ENCODE measurements around the gene LAYN. TPM values are rescaled to one million over a fixed set of nuclear protein-coding genes. Genes with fewer than 3 reads are reported as not detected.

The LAYN gene
- total RNA-seq, 1 experiment from 2014 or later = 0.79 TPM

DNA sequence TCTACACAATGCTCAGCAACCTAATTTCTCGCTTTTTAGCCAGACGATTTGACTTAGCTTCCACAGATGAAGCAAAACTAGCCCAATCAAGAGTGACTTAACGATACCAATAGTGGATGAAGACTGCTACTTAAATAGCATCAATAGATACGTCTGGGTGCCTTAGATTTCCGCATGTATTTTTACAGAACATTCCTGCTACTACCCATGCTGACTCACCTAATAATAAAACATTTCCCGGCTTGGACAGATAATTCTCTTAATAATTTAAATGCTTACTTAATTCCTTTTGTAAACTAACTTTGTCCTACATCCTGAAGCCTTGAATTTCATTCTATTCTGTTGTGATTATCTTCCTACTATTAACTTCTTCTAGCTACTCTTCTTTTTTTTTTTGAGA, 5.2 kb upstream of the LAYN start:
- BruUV-seq (replicated peaks) = no TSS peak
- intact Hi-C loops (cut with micrococcal nuclease; ENCODE audit: unreplicated experiment) = no loop called here
- TF ChIP-seq, protein P1, sequence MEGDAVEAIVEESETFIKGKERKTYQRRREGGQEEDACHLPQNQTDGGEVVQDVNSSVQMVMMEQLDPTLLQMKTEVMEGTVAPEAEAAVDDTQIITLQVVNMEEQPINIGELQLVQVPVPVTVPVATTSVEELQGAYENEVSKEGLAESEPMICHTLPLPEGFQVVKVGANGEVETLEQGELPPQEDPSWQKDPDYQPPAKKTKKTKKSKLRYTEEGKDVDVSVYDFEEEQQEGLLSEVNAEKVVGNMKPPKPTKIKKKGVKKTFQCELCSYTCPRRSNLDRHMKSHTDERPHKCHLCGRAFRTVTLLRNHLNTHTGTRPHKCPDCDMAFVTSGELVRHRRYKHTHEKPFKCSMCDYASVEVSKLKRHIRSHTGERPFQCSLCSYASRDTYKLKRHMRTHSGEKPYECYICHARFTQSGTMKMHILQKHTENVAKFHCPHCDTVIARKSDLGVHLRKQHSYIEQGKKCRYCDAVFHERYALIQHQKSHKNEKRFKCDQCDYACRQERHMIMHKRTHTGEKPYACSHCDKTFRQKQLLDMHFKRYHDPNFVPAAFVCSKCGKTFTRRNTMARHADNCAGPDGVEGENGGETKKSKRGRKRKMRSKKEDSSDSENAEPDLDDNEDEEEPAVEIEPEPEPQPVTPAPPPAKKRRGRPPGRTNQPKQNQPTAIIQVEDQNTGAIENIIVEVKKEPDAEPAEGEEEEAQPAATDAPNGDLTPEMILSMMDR (IDR thresholded peaks at IDR 0.05; ENCODE audit: insufficient read depth in 1 of 2, low read depth in 1 of 2, low read length in 1 of 2, severe bottlenecking in 1 of 2, unreplicated experiment in 1 of 2) = no peak

DNA sequence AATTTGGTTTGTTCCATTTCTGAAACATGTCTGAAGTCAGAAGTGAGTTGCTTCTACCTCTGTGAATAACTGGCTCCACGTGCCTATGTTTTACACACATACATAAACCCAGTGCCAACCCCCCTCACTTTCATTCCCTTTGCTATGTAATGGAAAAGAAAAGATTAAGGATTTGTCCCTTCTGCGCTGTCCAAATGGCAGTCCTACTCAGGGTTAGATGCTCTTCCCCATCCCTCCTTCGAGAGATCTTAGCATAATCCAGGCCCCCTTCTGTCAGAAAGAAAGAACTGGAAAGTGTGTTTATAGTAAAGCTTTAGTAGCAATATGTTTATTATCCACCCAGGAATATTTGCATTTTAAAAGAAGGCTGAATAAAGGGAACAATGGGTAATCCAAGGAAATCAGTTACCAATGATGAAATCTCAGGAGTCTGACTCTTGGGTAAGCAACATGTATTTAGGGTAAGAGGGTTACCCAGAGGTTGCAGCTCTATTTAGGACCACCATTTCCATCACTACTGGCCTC, 3.1 kb upstream of the LAYN start:
- BruUV-seq (replicated peaks) = no TSS peak
- no peaks in the 10 kb centered on the region for H3K9me3 ChIP-seq
- Mint-ChIP-seq H3K36me3 (ENCODE audit: insufficient read depth, unreplicated experiment) (no peaks in the 10 kb centered on the region), H3K27me3 (ENCODE audit: insufficient read depth, unreplicated experiment) (no peaks in the 10 kb centered on the region), H3K9me3 (ENCODE audit: unreplicated experiment) (no peaks in the 10 kb centered on the region), H3K4me1 (ENCODE audit: low read depth, unreplicated experiment) (peaks cover 18% of the 10 kb centered on the region), H3K27ac (ENCODE audit: unreplicated experiment) (no peak overlapping the region), H3K4me3 (ENCODE audit: unreplicated experiment) (no peak overlapping the region)
- H3K4me1 ChIP-seq = peaks cover 26% of the 10 kb centered on the region
- CTCF ChIA-PET = no interaction called here
- H3K27me3 ChIP-seq (replicated peaks; ENCODE audit: control insufficient read depth, insufficient read depth, low read length) = no peaks in the 10 kb centered on the region
- H3K4me3 ChIP-seq (ENCODE audit: low read depth, low read length) = no peak overlapping the region
- DNase-seq = no peak
- intact Hi-C loops (cut with micrococcal nuclease; ENCODE audit: unreplicated experiment) = no loop called here
- no peaks in the 10 kb centered on the region for H3K36me3 ChIP-seq (ENCODE audit: control insufficient read depth, insufficient read depth, low read length)
- TF ChIP-seq, protein P1 (IDR thresholded peaks at IDR 0.05; ENCODE audit: insufficient read depth in 1 of 2, low read depth in 1 of 2, low read length in 1 of 2, severe bottlenecking in 1 of 2, unreplicated experiment in 1 of 2) = no peak
- POLR2A ChIA-PET = no interaction called here

More for the DNA sequence above, 5.2 kb upstream of the LAYN start:
- Mint-ChIP-seq H3K4me1 (ENCODE audit: low read depth, unreplicated experiment) (peaks cover 19% of the 10 kb centered on the region), H3K27ac (ENCODE audit: unreplicated experiment) (no peak overlapping the region), H3K27me3 (ENCODE audit: insufficient read depth, unreplicated experiment) (no peaks in the 10 kb centered on the region), H3K4me3 (ENCODE audit: unreplicated experiment) (no peak overlapping the region), H3K36me3 (ENCODE audit: insufficient read depth, unreplicated experiment) (no peaks in the 10 kb centered on the region), H3K9me3 (ENCODE audit: unreplicated experiment) (no peaks in the 10 kb centered on the region)
- Histone ChIP-seq H3K4me3 (ENCODE audit: low read depth, low read length) (no peak overlapping the region), H3K36me3 (ENCODE audit: control insufficient read depth, insufficient read depth, low read length) (no peaks in the 10 kb centered on the region), H3K27me3 (replicated peaks; ENCODE audit: control insufficient read depth, insufficient read depth, low read length) (no peaks in the 10 kb centered on the region), H3K9me3 (no peaks in the 10 kb centered on the region), H3K4me1 (peaks cover 31% of the 10 kb centered on the region)
- ChIA-PET POLR2A (no interaction called here), CTCF (no interaction called here)
- DNase-seq = no peak

DNA sequence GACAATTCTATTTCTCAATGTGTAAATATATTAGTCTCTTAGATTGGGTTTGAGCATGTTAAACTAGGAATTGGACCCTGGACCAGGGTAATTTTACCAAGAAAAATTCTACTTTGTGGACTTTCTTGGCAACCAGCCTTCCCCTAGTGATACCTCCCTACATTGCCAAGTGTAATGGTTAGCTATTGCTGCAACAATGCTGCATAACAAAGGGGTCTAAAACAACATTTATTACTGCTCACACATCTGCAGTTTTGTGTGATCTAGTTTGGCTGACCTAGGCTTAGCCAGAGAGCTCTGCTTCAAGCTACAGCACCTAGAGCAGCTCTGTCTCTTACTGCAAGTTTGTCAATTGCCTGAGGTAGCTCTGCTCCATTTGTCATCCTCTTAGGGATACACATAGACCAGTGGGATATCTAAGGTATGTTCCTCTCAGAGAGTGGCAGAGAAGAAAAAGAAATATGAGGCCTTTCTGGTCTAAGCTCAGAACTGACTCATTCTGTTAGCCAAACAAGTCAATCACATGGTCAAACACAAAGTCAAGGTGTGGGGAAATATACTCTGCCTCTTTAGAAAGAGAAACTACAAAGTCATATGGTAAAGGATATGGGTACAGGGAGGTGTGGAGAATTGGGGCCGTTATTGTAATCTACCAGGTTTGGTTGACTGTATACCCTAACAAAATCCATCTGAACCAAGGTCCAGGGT, 2.0 kb upstream of the LAYN start:
- intact Hi-C loops (cut with micrococcal nuclease; ENCODE audit: unreplicated experiment) = no loop called here
- H3K36me3 Mint-ChIP-seq (ENCODE audit: insufficient read depth, unreplicated experiment) = no peaks in the 10 kb centered on the region
- DNase-seq = no peak
- Histone ChIP-seq H3K9me3 (no peaks in the 10 kb centered on the region), H3K4me3 (ENCODE audit: low read depth, low read length) (no peak overlapping the region), H3K27me3 (replicated peaks; ENCODE audit: control insufficient read depth, insufficient read depth, low read length) (no peaks in the 10 kb centered on the region), H3K4me1 (peaks cover 19% of the 10 kb centered on the region), H3K36me3 (ENCODE audit: control insufficient read depth, insufficient read depth, low read length) (no peaks in the 10 kb centered on the region)
- H3K9me3 Mint-ChIP-seq (ENCODE audit: unreplicated experiment) = no peaks in the 10 kb centered on the region
- no peak overlapping the region for H3K4me3 Mint-ChIP-seq (ENCODE audit: unreplicated experiment)
- H3K27ac Mint-ChIP-seq (ENCODE audit: unreplicated experiment) = no peak overlapping the region
- TF ChIP-seq, protein P1 (IDR thresholded peaks at IDR 0.05; ENCODE audit: insufficient read depth in 1 of 2, low read depth in 1 of 2, low read length in 1 of 2, severe bottlenecking in 1 of 2, unreplicated experiment in 1 of 2) = no peak
- POLR2A ChIA-PET = no interaction called here
- peaks cover 13% of the 10 kb centered on the region for H3K4me1 Mint-ChIP-seq (ENCODE audit: low read depth, unreplicated experiment)
- no TSS peak for BruUV-seq (replicated peaks)
- no peaks in the 10 kb centered on the region for H3K27me3 Mint-ChIP-seq (ENCODE audit: insufficient read depth, unreplicated experiment)
- CTCF ChIA-PET = no interaction called here

Measured in Caco-2 (cell line).